GM19452 (cell line): Measurements from ENCODE around the gene POMT1.
A peak's percentile ranks its signal among the peaks of the same experiment; 100 is the strongest.
"Not testable (repeated sequence)": the region's sequence is repeated elsewhere in the genome, so short reads cannot be mapped to it uniquely, and the experiment has no call there.

Source experiments
- ATAC-seq: cut with Tn5 transposase; IDR thresholded peaks from one replicate; pipeline ENCODE4 v1.9.1; 2021; ENCODE audit not compliant: unreplicated experiment

POMT1 gene

GRCh38 chr9:131492070-131492469 is 10.6 kb upstream of the POMT1 start:
- no peak for ATAC-seq

- ATAC-seq: no peak
Measured at GRCh38 chr9:131494296-131494870, 8.3 kb upstream of the POMT1 start.

GRCh38 chr9:131495785-131496184 is 6.9 kb upstream of the POMT1 start:
- ATAC-seq: no peak

- no peak for ATAC-seq
Measured at GRCh38 chr9:131496844-131497405, 5.8 kb upstream of the POMT1 start.

GRCh38 chr9:131499254-131499767 is 3.4 kb upstream of the POMT1 start:
- ATAC-seq: no peak

- no peak for ATAC-seq
Measured at GRCh38 chr9:131500377-131500776, 2.3 kb upstream of the POMT1 start.

GRCh38 chr9:131500939-131501541 is 1.7 kb upstream of the POMT1 start:
- no peak for ATAC-seq

GRCh38 chr9:131503626-131504465 is 1.1 kb downstream of the POMT1 start:
- peak; percentile 9 for ATAC-seq

- no peak for ATAC-seq
Measured at GRCh38 chr9:131505012-131505411, 2.3 kb downstream of the POMT1 start.

GRCh38 chr9:131511416-131511815 is 8.7 kb downstream of the POMT1 start:
- no peak for ATAC-seq

- no peak for ATAC-seq
Measured at GRCh38 chr9:131511880-131512279, 9.2 kb downstream of the POMT1 start.

GRCh38 chr9:131513177-131513576 is 10.5 kb downstream of the POMT1 start:
- no peak for ATAC-seq

- ATAC-seq: not testable (repeated sequence)
Measured at GRCh38 chr9:131515559-131516031, 12.9 kb downstream of the POMT1 start.

- ATAC-seq: no peak
Measured at GRCh38 chr9:131516100-131516499, 13.4 kb downstream of the POMT1 start.

GRCh38 chr9:131516930-131517329 is 14.2 kb downstream of the POMT1 start:
- no peak for ATAC-seq

GRCh38 chr9:131517761-131518190 is 15.1 kb downstream of the POMT1 start:
- ATAC-seq: no peak

- ATAC-seq: no peak
Measured at GRCh38 chr9:131518553-131518952, 15.8 kb downstream of the POMT1 start.

GRCh38 chr9:131520503-131520902 is 17.8 kb downstream of the POMT1 start:
- ATAC-seq: no peak

GRCh38 chr9:131521203-131521602 is 18.5 kb downstream of the POMT1 start:
- no peak for ATAC-seq

GRCh38 chr9:131521822-131522221 is 19.1 kb downstream of the POMT1 start:
- no peak for ATAC-seq
